GM23248 (cell line): ENCODE measurements around the gene HSD3B1. TPM values are rescaled to one million over a fixed set of nuclear protein-coding genes. Genes with fewer than 3 reads are reported as not detected.

Experiments used
- DNase-seq: peaks from one replicate; pipeline ENCODE4 v3.0.0-alpha.2; 2015
- H2AFZ ChIP-seq: fragments of 200-600 bp; sonication (generic); 2 replicates; pipeline ENCODE4 v1.6.1; 2016; ENCODE audit warnings: antibody characterized with exemption
- H3F3A ChIP-seq: fragments of 200-600 bp; sonication (generic); 2 replicates; pipeline ENCODE4 v1.6.1; 2016; ENCODE audit warnings: mild to moderate bottlenecking, antibody characterized with exemption, mixed run types; ENCODE audit not compliant: insufficient read depth
- H3K27ac ChIP-seq: fragments of 200-600 bp; sonication (generic); 2 replicates; pipeline ENCODE4 v1.5.1; 2016; ENCODE audit warnings: mild to moderate bottlenecking
- H3K27me3 ChIP-seq: fragments of 200-600 bp; sonication (generic); replicated peaks from 2 replicates; pipeline ENCODE4 v1.6.1; 2016; ENCODE audit warnings: mild to moderate bottlenecking; ENCODE audit not compliant: insufficient read depth
- H3K36me3 ChIP-seq: fragments of 200-600 bp; sonication (generic); 2 replicates; pipeline ENCODE4 v1.6.1; 2016; ENCODE audit warnings: low read depth, mild to moderate bottlenecking
- H3K4me1 ChIP-seq: fragments of 200-600 bp; sonication (generic); 2 replicates; pipeline ENCODE4 v1.6.1; 2016; ENCODE audit warnings: mild to moderate bottlenecking; ENCODE audit not compliant: insufficient read depth
- H3K4me2 ChIP-seq: fragments of 200-600 bp; sonication (generic); one replicate; pipeline ENCODE4 v1.6.1; 2016; ENCODE audit warnings: mild to moderate bottlenecking; ENCODE audit not compliant: unreplicated experiment
- H3K4me3 ChIP-seq: fragments of 200-600 bp; sonication (generic); 2 replicates; pipeline ENCODE4 v1.5.1; 2016; ENCODE audit warnings: mild to moderate bottlenecking
- H3K79me2 ChIP-seq: fragments of 200-600 bp; sonication (generic); 2 replicates; pipeline ENCODE4 v1.6.1; 2016; ENCODE audit warnings: mild to moderate bottlenecking; ENCODE audit not compliant: insufficient read depth
- H3K9ac ChIP-seq: fragments of 200-600 bp; sonication (generic); 2 replicates; pipeline ENCODE4 v1.6.1; 2016; ENCODE audit warnings: mild to moderate bottlenecking
- H3K9me2 ChIP-seq: fragments of 200-600 bp; sonication (generic); 2 replicates; pipeline ENCODE4 v1.6.1; 2016; ENCODE audit warnings: mixed run types, mild to moderate bottlenecking, moderate library complexity; ENCODE audit not compliant: insufficient read depth
- H3K9me3 ChIP-seq: fragments of 200-600 bp; sonication (generic); one replicate; pipeline ENCODE4 v1.6.1; 2017; ENCODE audit warnings: low read depth
- H4K20me1 ChIP-seq: fragments of 200-600 bp; sonication (generic); 2 replicates; pipeline ENCODE4 v1.6.0; 2016; ENCODE audit not compliant: insufficient read depth
- EZH2 ChIP-seq: fragments of 200-600 bp; sonication (generic); IDR thresholded peaks from 2 replicates; pipeline ENCODE4 v1.6.1; 2018; ENCODE audit warnings: antibody characterized with exemption, mild to moderate bottlenecking; ENCODE audit not compliant: insufficient read depth, poor library complexity, severe bottlenecking
- EZH2phosphoT487 ChIP-seq: fragments of 200-600 bp; sonication (generic); IDR thresholded peaks from 2 replicates; pipeline ENCODE4 v1.6.1; 2018; ENCODE audit warnings: antibody characterized with exemption, moderate library complexity, mild to moderate bottlenecking, low read depth; ENCODE audit not compliant: insufficient read depth
- WGBS, 2 experiments: methylation state at CpG; one replicate each; pipeline ENCODE4 v1.1.6; 2015 to 2017; ENCODE audit warnings: low lambda C conversion rate in 2 of 2, low coverage in 1 of 2; ENCODE audit errors: missing lambda C conversion rate in 2 of 2; 5-methylcytosine and 5-hydroxymethylcytosine counted together
- in situ Hi-C: fragments of 300-500 bp; cut with MboI; formaldehyde crosslinking; loops from 2 replicates; pipeline ENCODE4 v1.15.0; 2020
- polyA plus RNA-seq: library from polyadenylated mRNA; unstranded; fragments of >200 nt; fragmentation: Nextera tagmentation; extraction: Ambion mirVana; gene quantifications from 2 replicates; pipeline ENCODE4 v1.2.1, GENCODE V29; 2016
- total RNA-seq: library from RNA; depleted of rRNA; stranded (reverse); fragments of >200 nt; shearing (Covaris generic); gene quantifications from 2 replicates; pipeline ENCODE4 v1.2.3, GENCODE V29; 2014

The HSD3B1 gene
- total and polyA plus RNA-seq, 2 experiments from 2014 or later, result not detected

DNA sequence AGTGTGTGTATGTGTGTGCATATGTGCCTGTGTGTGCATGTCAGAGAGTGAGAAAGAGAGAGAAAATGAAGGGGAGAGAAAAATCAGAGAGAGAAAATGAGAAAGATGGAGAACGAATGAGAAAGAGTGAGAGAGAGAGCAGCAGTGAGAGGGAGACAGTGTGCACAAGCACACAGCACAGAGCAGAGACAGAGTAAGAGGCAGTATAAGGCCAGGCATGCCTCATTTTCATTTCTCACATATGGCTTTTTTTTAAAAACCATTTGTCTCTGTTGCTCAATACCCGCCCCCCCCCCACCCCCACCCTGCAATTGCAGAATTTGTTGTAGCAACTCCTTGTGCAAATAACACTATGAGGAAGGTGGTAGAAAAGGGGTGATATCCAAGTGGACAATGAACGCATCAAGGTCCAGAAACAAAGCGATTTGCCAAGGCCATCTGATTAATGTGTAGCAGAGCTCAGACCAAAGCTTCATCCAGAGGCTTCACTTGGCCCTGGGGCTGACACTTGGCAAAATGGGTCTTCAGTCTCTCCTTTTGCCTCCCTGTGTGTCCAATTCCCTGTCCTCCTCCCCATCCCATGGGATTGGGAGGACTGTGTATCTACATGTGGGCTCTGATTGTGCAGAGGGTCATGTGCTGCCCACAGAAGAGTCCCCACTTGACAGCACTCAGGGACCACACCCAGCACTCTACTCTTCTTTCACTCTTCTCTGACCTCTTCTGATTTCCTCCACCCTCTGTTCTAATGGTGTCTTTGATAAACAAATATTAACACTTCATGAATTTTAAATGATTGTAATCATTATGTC is 38.9 kb upstream of the HSD3B1 start:
- no peak overlapping the region for H3K4me2 ChIP-seq
- H3K9me3 ChIP-seq, result no peaks in the 10 kb centered on the region
- TF ChIP-seq EZH2 (no peak), EZH2phosphoT487 (no peak)
- H3F3A ChIP-seq, result no peaks in the 10 kb centered on the region
- no peaks in the 10 kb centered on the region for H3K36me3 ChIP-seq
- H3K9me2 ChIP-seq, result no peaks in the 10 kb centered on the region
- no peaks in the 10 kb centered on the region for H3K79me2 ChIP-seq
- H3K27me3 ChIP-seq, result peaks cover 41% of the 10 kb centered on the region
- no peaks in the 10 kb centered on the region for H4K20me1 ChIP-seq
- 2 to 7% methylated on average over 3 to 4 of the region's 4 CpGs for WGBS, 2 experiments
- no peak overlapping the region for H2AFZ ChIP-seq
- in situ Hi-C loops, result no loop called here
- no peak for DNase-seq
- H3K9ac ChIP-seq, result no peak overlapping the region
- H3K27ac ChIP-seq, result no peak overlapping the region
- H3K4me3 ChIP-seq, result no peak overlapping the region
- no peaks in the 10 kb centered on the region for H3K4me1 ChIP-seq

DNA sequence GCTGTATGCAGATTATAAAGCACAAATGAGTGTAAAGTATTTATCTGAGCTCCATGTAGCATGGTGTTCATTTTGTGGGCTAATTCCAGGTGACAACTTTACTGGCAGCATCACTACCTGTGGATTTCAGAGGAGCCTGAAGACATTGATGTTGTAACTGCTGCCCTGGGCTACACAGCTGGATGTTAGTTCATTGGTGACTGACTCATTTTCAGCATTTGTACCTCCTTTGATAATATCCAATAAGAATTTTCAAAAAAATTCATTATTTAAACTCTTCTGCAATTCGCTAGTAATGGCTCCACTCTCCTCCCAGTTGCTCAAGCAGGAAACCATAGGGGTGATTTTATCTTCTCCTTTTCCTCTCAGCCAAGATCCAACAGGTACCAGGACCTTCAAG is 37.3 kb upstream of the HSD3B1 start:
- H3K4me3 ChIP-seq, result no peak overlapping the region
- H3F3A ChIP-seq, result no peaks in the 10 kb centered on the region
- no peaks in the 10 kb centered on the region for H3K79me2 ChIP-seq
- no peak overlapping the region for H3K27ac ChIP-seq
- H2AFZ ChIP-seq, result no peak overlapping the region
- H3K4me1 ChIP-seq, result no peaks in the 10 kb centered on the region
- H3K9me2 ChIP-seq, result no peaks in the 10 kb centered on the region
- no peak overlapping the region for H3K9ac ChIP-seq
- no peaks in the 10 kb centered on the region for H3K9me3 ChIP-seq
- H3K27me3 ChIP-seq, result peaks cover 41% of the 10 kb centered on the region
- WGBS, 2 experiments, result 50 to 55% methylated on average over 1 of the region's 1 CpG
- no peak overlapping the region for H3K4me2 ChIP-seq
- no peaks in the 10 kb centered on the region for H4K20me1 ChIP-seq
- H3K36me3 ChIP-seq, result no peaks in the 10 kb centered on the region
- no peak for DNase-seq
- in situ Hi-C loops, result no loop called here
- TF ChIP-seq EZH2, result no peak
- TF ChIP-seq EZH2phosphoT487, result no peak

DNA sequence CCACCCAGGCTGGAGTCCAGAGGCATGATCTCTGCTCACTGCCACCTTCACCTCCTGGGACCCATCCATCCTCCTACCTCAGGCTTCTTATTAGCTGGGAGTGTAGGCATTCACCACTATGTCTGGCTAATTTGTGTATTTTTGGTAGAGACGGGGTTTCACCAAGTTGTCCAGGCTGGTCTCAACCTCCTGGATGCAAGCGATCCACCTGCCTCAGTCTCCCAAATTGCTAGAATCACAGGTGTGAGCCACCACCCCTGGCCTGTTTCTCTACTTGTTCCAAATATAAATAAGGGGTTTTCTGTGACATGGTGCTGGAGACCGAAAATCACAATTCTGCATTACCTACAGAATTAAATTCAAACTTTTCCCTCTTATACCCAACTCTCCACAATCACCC is 36.6 kb upstream of the HSD3B1 start:
- in situ Hi-C loops, result no loop called here
- DNase-seq, result no peak

DNA sequence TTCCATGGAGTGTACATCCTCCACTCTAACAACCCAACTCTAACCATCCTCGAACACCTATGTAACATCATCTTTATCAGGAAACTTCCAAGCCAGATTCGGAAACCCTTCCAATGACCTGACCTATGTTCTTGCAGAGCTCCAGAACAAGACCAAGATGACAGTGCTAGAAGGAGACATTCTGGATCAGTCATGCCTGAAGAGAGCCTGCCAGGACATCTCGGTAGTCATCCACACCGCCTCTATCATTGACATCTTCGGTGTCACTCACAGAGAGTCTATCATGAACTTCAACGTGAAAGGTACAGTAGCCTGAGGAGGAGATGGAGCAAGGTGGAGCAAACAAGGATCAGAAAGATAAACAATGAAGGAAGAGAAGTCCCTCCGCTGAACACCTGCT is 36.1 kb upstream of the HSD3B1 start:
- in situ Hi-C loops, result no loop called here
- 62 to 74% methylated on average over 7 of the region's 7 CpGs for WGBS, 2 experiments
- no peaks in the 10 kb centered on the region for H3K9me3 ChIP-seq
- H3K4me1 ChIP-seq, result no peaks in the 10 kb centered on the region
- H3K27me3 ChIP-seq, result peaks cover 41% of the 10 kb centered on the region
- H3K4me3 ChIP-seq, result no peak overlapping the region
- no peaks in the 10 kb centered on the region for H4K20me1 ChIP-seq
- H3K27ac ChIP-seq, result no peak overlapping the region
- no peaks in the 10 kb centered on the region for H3K79me2 ChIP-seq
- H3K9me2 ChIP-seq, result no peaks in the 10 kb centered on the region
- no peak overlapping the region for H2AFZ ChIP-seq
- H3F3A ChIP-seq, result no peaks in the 10 kb centered on the region
- H3K4me2 ChIP-seq, result no peak overlapping the region
- H3K36me3 ChIP-seq, result no peaks in the 10 kb centered on the region
- no peak for TF ChIP-seq EZH2phosphoT487
- TF ChIP-seq EZH2, result no peak
- DNase-seq, result no peak
- H3K9ac ChIP-seq, result no peak overlapping the region

More for the DNA sequence above, 36.6 kb upstream of the HSD3B1 start:
- H3K27me3 ChIP-seq, result peaks cover 41% of the 10 kb centered on the region
- no peaks in the 10 kb centered on the region for H3K9me3 ChIP-seq
- H3K27ac ChIP-seq, result no peak overlapping the region
- H3K9ac ChIP-seq, result no peak overlapping the region
- no peak overlapping the region for H2AFZ ChIP-seq
- H3K4me1 ChIP-seq, result no peaks in the 10 kb centered on the region
- H3K79me2 ChIP-seq, result no peaks in the 10 kb centered on the region
- WGBS, 2 experiments, result 48 to 54% methylated on average over 3 of the region's 3 CpGs
- H3K4me2 ChIP-seq, result no peak overlapping the region
- no peaks in the 10 kb centered on the region for H4K20me1 ChIP-seq
- H3K9me2 ChIP-seq, result no peaks in the 10 kb centered on the region
- H3K4me3 ChIP-seq, result no peak overlapping the region
- H3K36me3 ChIP-seq, result no peaks in the 10 kb centered on the region
- TF ChIP-seq EZH2phosphoT487, result no peak
- TF ChIP-seq EZH2, result no peak
- no peaks in the 10 kb centered on the region for H3F3A ChIP-seq
